ENCODE data around the gene JUNB.

JUNB gene

DNA sequence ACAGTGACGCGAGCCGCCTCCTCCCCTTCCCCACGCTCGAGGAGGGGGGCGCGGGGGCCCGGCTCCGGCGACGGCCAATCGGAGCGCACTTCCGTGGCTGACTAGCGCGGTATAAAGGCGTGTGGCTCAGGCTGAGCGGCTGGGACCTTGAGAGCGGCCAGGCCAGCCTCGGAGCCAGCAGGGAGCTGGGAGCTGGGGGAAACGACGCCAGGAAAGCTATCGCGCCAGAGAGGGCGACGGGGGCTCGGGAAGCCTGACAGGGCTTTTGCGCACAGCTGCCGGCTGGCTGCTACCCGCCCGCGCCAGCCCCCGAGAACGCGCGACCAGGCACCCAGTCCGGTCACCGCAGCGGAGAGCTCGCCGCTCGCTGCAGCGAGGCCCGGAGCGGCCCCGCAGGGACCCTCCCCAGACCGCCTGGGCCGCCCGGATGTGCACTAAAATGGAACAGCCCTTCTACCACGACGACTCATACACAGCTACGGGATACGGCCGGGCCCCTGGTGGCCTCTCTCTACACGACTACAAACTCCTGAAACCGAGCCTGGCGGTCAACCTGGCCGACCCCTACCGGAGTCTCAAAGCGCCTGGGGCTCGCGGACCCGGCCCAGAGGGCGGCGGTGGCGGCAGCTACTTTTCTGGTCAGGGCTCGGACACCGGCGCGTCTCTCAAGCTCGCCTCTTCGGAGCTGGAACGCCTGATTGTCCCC is at the start of gene JUNB:
Gene JUNB, plus strand, starts transcription at position 142 of the 706 bp plus-strand sequence. Its CDS starts 286 bp downstream, at position 428.
- peak within 1 kb of the TSS; percentile 99 for H3K4me3 ChIP-seq (ENCODE audit: low read depth, low read length)
- in situ Hi-C loops (cut with HindIII; ENCODE audit: low sequenced_read_pairs): no loop called here
- TF ChIP-seq, protein P1, sequence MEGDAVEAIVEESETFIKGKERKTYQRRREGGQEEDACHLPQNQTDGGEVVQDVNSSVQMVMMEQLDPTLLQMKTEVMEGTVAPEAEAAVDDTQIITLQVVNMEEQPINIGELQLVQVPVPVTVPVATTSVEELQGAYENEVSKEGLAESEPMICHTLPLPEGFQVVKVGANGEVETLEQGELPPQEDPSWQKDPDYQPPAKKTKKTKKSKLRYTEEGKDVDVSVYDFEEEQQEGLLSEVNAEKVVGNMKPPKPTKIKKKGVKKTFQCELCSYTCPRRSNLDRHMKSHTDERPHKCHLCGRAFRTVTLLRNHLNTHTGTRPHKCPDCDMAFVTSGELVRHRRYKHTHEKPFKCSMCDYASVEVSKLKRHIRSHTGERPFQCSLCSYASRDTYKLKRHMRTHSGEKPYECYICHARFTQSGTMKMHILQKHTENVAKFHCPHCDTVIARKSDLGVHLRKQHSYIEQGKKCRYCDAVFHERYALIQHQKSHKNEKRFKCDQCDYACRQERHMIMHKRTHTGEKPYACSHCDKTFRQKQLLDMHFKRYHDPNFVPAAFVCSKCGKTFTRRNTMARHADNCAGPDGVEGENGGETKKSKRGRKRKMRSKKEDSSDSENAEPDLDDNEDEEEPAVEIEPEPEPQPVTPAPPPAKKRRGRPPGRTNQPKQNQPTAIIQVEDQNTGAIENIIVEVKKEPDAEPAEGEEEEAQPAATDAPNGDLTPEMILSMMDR (IDR thresholded peaks at IDR 0.05; ENCODE audit: low read depth, low read length): no peak
- peak; percentile 98 for DNase-seq (ENCODE audit: low read depth, low spot score)

DNA sequence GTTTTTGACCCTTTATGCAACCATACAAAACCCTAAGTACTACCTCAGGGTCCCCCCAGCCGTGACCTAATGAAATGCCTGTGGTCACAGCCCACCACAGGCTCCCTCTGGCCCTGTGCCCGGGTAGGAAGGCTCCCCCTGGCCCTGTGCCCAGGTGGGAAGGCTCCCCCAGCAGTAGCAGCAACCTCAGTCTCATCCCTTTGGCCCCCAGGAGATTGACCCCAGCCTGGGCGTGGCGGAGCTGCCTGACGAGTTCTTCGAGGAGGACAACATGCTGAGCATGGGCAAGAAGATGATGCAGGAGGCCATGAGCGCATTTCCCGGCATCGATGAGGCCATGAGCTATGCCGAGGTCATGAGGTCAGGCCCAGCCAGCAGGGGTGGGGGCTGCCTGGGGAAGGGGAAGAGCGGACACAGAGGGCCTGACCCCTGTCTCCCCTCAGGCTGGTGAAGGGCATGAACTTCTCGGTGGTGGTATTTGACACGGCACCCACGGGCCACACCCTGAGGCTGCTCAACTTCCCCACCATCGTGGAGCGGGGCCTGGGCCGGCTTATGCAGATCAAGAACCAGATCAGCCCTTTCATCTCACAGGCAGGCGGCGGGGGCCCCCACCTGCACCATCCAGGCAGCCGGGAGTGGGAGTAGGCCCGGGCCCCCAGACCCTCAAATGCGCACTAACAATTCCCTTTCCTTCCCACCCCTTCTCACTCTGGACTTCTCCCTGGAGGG is 46.0 kb upstream of the JUNB start:
- peak; percentile 30 for DNase-seq (ENCODE audit: low read depth, low spot score)
- TF ChIP-seq, protein P1 (IDR thresholded peaks at IDR 0.05; ENCODE audit: low read depth, low read length): no peak
- H3K4me3 ChIP-seq (ENCODE audit: low read depth, low read length): no peak overlapping the region
- in situ Hi-C loops (cut with HindIII; ENCODE audit: low sequenced_read_pairs): no loop called here

DNA sequence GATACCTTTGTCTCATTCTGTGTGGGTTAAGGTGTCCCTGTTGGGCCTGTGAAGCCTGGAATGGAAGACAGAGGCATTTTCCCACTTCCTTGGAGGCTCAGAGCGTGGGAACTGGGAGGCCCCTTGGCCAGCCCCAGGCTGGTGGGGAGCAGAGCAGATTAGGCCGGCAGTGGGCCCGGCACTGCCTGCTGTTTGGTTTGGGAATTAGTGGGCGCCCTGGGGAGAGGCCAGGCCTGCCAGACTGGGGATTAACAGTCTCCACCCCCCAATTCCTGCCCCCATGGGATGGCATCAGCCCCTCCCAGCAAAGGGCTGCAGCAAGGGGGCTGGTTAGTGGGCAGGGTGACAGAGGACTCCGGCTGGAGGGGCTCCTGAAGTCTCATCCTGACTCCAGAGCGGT is 42.8 kb upstream of the JUNB start:
- TF ChIP-seq, protein P1 (IDR thresholded peaks at IDR 0.05; ENCODE audit: low read depth, low read length): no peak
- no peak for DNase-seq (ENCODE audit: low read depth, low spot score)
- in situ Hi-C loops (cut with HindIII; ENCODE audit: low sequenced_read_pairs): no loop called here
- no peak overlapping the region for H3K4me3 ChIP-seq (ENCODE audit: low read depth, low read length)

DNA sequence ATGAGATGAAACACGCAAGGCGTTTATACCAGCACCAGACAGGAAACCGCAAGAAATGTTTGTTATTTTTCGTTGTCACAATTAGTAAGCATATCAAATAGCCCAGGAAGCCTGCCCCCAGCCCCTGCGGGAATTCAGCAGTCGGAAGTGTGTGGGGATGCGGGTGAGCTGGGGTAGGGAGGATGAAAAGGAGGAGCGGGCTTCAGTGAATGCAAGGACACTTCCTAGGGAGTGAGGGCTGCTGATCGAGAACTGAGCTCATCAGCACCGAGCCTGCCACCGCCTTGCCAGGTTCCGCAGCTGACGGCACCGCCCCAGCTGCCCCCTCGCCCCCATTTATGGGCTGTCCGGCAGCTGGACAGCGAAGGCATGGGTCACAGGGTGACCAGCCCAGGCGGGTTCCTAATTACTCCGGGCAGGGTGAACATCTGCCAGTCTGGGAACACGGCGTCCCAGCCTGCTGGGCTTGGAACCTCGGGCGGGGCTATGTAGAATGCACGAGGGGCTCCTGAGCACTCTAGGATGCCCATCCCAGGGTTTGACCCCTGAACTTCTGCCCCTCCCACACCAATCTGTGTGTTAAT is 41.3 kb upstream of the JUNB start:
- peak; percentile 24 for DNase-seq (ENCODE audit: low read depth, low spot score)
- no peak overlapping the region for H3K4me3 ChIP-seq (ENCODE audit: low read depth, low read length)
- TF ChIP-seq, protein P1 (IDR thresholded peaks at IDR 0.05; ENCODE audit: low read depth, low read length): no peak
- in situ Hi-C loops (cut with HindIII; ENCODE audit: low sequenced_read_pairs): no loop called here

DNA sequence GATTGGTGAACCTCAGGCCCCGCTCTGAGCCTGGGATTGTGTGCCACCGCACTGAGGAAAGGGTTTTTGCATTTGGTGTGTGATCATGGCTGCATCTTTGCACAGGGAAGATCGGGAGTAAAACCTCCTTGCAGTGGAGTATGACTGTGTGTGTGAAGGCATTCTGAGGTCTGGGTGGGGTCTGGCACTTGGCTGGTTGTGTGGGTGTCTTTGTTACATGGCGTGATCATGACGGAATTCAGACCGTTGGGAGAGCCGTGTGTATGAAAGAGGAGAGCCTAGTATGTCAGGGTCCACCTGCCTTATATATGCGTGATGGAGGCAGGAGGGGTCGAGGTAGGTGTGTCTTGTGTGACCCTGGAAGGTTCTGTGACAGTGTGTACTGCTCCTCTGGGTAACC is 40.4 kb upstream of the JUNB start:
- no peak for DNase-seq (ENCODE audit: low read depth, low spot score)
- in situ Hi-C loops (cut with HindIII; ENCODE audit: low sequenced_read_pairs): no loop called here

DNA sequence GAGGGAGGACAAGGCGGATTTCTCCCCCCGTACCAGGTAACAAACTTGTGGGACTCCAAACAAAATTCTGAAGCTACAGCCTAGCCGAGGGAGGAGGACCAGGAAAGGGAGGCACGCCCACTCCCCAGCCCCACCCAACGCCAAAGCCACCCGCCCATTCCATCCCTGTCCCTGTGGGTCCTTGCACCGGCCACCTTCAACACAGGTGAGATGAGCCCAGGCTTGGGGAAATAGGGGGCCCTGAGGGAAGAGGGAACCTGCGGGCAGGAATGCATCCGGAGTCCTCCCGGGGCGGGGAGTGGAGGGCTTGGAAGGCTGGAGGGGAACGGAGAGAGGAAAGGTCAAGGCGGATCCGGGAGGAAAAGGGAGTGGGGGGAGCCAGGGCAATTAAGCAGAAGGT is 39.7 kb upstream of the JUNB start, which contains the start of gene BEST2:
Gene BEST2, plus strand, starts transcription at position 157 of the 400 bp plus-strand sequence. CDS start 802 bp downstream, outside the sequence.
- DNase-seq (ENCODE audit: low read depth, low spot score): no peak
- in situ Hi-C loops (cut with HindIII; ENCODE audit: low sequenced_read_pairs): no loop called here
- TF ChIP-seq, protein P1 (IDR thresholded peaks at IDR 0.05; ENCODE audit: low read depth, low read length): no peak
- H3K4me3 ChIP-seq (ENCODE audit: low read depth, low read length): no peak within 1 kb of the TSS

More for the DNA sequence above, 40.4 kb upstream of the JUNB start:
- TF ChIP-seq, protein P1 (IDR thresholded peaks at IDR 0.05; ENCODE audit: low read depth, low read length): no peak
- no peak overlapping the region for H3K4me3 ChIP-seq (ENCODE audit: low read depth, low read length)
